Esophagus (tissue), 2 donors: ENCODE measurements around the gene MGAT5. TPM values are rescaled to one million over a fixed set of nuclear protein-coding genes. Genes with fewer than 3 reads are reported as not detected.

Source experiments
- H3K27ac ChIP-seq, 2 donors: one replicate each; pipeline ENCODE4 v1.5.1; 2013; ENCODE audit warnings: low read depth in 2 of 2, mild to moderate bottlenecking in 2 of 2, inconsistent platforms in 1 of 2, low read length in 1 of 2, moderate library complexity in 1 of 2
- H3K27me3 ChIP-seq, 2 donors: one replicate each; pipeline ENCODE4 v1.6.1; 2013; ENCODE audit warnings: low read length in 2 of 2, control low read depth in 1 of 2, mild to moderate bottlenecking in 1 of 2; ENCODE audit not compliant: insufficient read depth in 2 of 2, control insufficient read depth in 1 of 2
- H3K36me3 ChIP-seq, 2 donors: one replicate each; pipeline ENCODE4 v1.6.1; 2013; ENCODE audit warnings: low read length in 1 of 2; ENCODE audit not compliant: control insufficient read depth in 2 of 2, insufficient read depth in 2 of 2
- H3K4me1 ChIP-seq, 2 donors: one replicate each; pipeline ENCODE4 v1.6.1; 2013; ENCODE audit warnings: low read length in 1 of 2; ENCODE audit not compliant: control insufficient read depth in 2 of 2, insufficient read depth in 2 of 2
- H3K4me3 ChIP-seq, 2 donors: one replicate each; pipeline ENCODE4 v1.5.1; 2013; ENCODE audit warnings: low read length in 2 of 2, mild to moderate bottlenecking in 2 of 2, low read depth in 1 of 2, moderate library complexity in 1 of 2
- H3K9me3 ChIP-seq, 2 donors: one replicate each; pipeline ENCODE4 v1.6.1; 2013; ENCODE audit warnings: mild to moderate bottlenecking in 2 of 2, low read depth in 1 of 2, low read length in 1 of 2, moderate library complexity in 1 of 2; ENCODE audit not compliant: control insufficient read depth in 2 of 2, insufficient read depth in 1 of 2
- WGBS, 2 donors: extraction: QIAGEN DNeasy Blood & Tissue Kit; methylation state at CpG; one replicate each; pipeline ENCODE4 v1.1.7; 2013; 5-methylcytosine and 5-hydroxymethylcytosine counted together
- polyA plus RNA-seq, 2 donors: library from polyadenylated mRNA; stranded (reverse); fragments of 200-250 nt; gene quantifications; one replicate each; pipeline ENCODE4 v1.2.3, GENCODE V29; 2013
- donor health status: healthy with polysubstance abuse.
- donor health status: Bipolar disorder and iron deficiency.

MGAT5 gene
- polyA plus RNA-seq, 2 donors, result 3.2 to 4.4 TPM

DNA sequence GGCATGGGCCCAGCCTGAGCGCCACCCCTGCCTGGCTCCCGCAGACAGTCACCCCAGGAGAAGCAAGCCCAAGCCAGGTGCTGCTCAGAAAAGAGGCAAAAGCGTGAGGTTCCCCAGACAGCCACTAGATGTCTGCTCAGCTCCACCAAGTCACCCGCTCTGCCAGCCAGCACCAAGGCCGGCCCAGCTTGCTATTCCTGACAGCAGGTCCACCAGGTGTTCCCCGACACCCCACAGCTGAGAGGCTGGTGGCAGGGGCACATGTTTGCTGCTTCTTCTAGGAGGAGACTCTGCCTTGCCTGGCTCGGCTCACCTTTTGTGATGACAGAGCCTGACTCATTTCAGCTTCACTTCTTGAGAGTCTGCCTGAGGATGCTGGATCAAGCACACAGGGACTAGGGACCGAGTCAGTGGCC lies 206.7 kb downstream of the MGAT5 start:
- Histone ChIP-seq H3K9me3 (no peaks in the 10 kb centered on the region), H3K36me3 (no peaks in the 10 kb centered on the region), H3K27me3 (no peaks in the 10 kb centered on the region), H3K4me3 (no peak overlapping the region), H3K4me1 (no peaks in the 10 kb centered on the region), H3K27ac (no peak overlapping the region)
- whole genome bisulfite sequencing, 2 donors, result 40 to 43% methylated on average over 8 of the region's 8 CpGs

- H3K4me3 ChIP-seq, result no peak overlapping the region
- 58 to 62% methylated on average over 6 of the region's 6 CpGs for WGBS, 2 donors
- no peaks in the 10 kb centered on the region for H3K27me3 ChIP-seq
- no peaks in the 10 kb centered on the region for H3K36me3 ChIP-seq
- no peaks in the 10 kb centered on the region for H3K9me3 ChIP-seq
- no peak overlapping the region for H3K27ac ChIP-seq
- H3K4me1 ChIP-seq, result no peaks in the 10 kb centered on the region
Observed at GRCh38 chr2:134461511-134461910, 207.6 kb downstream of the MGAT5 start.

- no peaks in the 10 kb centered on the region for H3K9me3 ChIP-seq
- no peaks in the 10 kb centered on the region for H3K36me3 ChIP-seq
- H3K27me3 ChIP-seq, result no peaks in the 10 kb centered on the region
- WGBS, 2 donors, result 93 to 96% methylated on average over 6 of the region's 6 CpGs
- H3K4me3 ChIP-seq, result no peak overlapping the region
- no peak overlapping the region for H3K27ac ChIP-seq
- no peaks in the 10 kb centered on the region for H3K4me1 ChIP-seq
Observed at GRCh38 chr2:134462275-134462674, 208.4 kb downstream of the MGAT5 start.

GRCh38 chr2:134462791-134463698 lies 209.2 kb downstream of the MGAT5 start:
- Histone ChIP-seq H3K27me3 (no peaks in the 10 kb centered on the region), H3K36me3 (no peaks in the 10 kb centered on the region), H3K9me3 (no peaks in the 10 kb centered on the region), H3K4me1 (no peaks in the 10 kb centered on the region), H3K27ac (no peak overlapping the region), H3K4me3 (no peak overlapping the region)
- 93% methylated on average over 11 of the region's 11 CpGs for WGBS, 2 donors

- H3K4me1 ChIP-seq, result no peaks in the 10 kb centered on the region
- H3K36me3 ChIP-seq, result no peaks in the 10 kb centered on the region
- no peak overlapping the region for H3K4me3 ChIP-seq
- 87 to 89% methylated on average over 7 of the region's 7 CpGs for WGBS, 2 donors
- no peaks in the 10 kb centered on the region for H3K27me3 ChIP-seq
- no peaks in the 10 kb centered on the region for H3K9me3 ChIP-seq
- H3K27ac ChIP-seq, result no peak overlapping the region
Observed at GRCh38 chr2:134463699-134464022, 209.8 kb downstream of the MGAT5 start.

- no peaks in the 10 kb centered on the region for H3K36me3 ChIP-seq
- no peaks in the 10 kb centered on the region for H3K27me3 ChIP-seq
- H3K4me1 ChIP-seq, result no peaks in the 10 kb centered on the region
- H3K27ac ChIP-seq, result no peak overlapping the region
- 70 to 72% methylated on average over 6 of the region's 6 CpGs for WGBS, 2 donors
- H3K9me3 ChIP-seq, result no peaks in the 10 kb centered on the region
- H3K4me3 ChIP-seq, result no peak overlapping the region
Observed at GRCh38 chr2:134465228-134466105, 211.6 kb downstream of the MGAT5 start.

- Histone ChIP-seq H3K4me3 (no peak overlapping the region), H3K4me1 (no peaks in the 10 kb centered on the region), H3K27ac (no peak overlapping the region), H3K27me3 (no peaks in the 10 kb centered on the region), H3K9me3 (no peaks in the 10 kb centered on the region), H3K36me3 (no peaks in the 10 kb centered on the region)
- WGBS, 2 donors, result 66 to 71% methylated on average over 3 of the region's 3 CpGs
Observed at GRCh38 chr2:134466141-134466540, 212.3 kb downstream of the MGAT5 start.

- no peaks in the 10 kb centered on the region for H3K27me3 ChIP-seq
- no peak overlapping the region for H3K4me3 ChIP-seq
- H3K36me3 ChIP-seq, result no peaks in the 10 kb centered on the region
- no peak overlapping the region for H3K27ac ChIP-seq
- WGBS, 2 donors, result 84 to 97% methylated on average over 2 of the region's 2 CpGs
- H3K4me1 ChIP-seq, result no peaks in the 10 kb centered on the region
- H3K9me3 ChIP-seq, result no peaks in the 10 kb centered on the region
Observed at GRCh38 chr2:134468164-134468563, 214.3 kb downstream of the MGAT5 start.

GRCh38 chr2:134468776-134469175 lies 214.9 kb downstream of the MGAT5 start:
- Histone ChIP-seq H3K36me3 (no peaks in the 10 kb centered on the region), H3K27me3 (no peaks in the 10 kb centered on the region)
- 88 to 89% methylated on average over 12 of the region's 12 CpGs for WGBS, 2 donors

More at GRCh38 chr2:134468776-134469175, 214.9 kb downstream of the MGAT5 start:
- H3K4me3 ChIP-seq, result no peak overlapping the region
- H3K27ac ChIP-seq, result no peak overlapping the region
- H3K9me3 ChIP-seq, result no peaks in the 10 kb centered on the region
- H3K4me1 ChIP-seq, result no peaks in the 10 kb centered on the region
